Caco-2 (cell line): Measurements from ENCODE around the gene TTC4. TPM values are rescaled to one million over a fixed set of nuclear protein-coding genes. Genes with fewer than 3 reads are reported as not detected.

Experiments
- BruUV-seq: library from RNA; stranded (reverse); fragments of 400-500 nt; replicated peaks from 2 replicates; lab custom pipeline; 2021; lab: Mats Ljungman, UMichigan
- CTCF ChIA-PET: fragments of 300-600 bp; sonication (Branson Sonifier 250); formaldehyde crosslinking; loops from one replicate; lab custom pipeline; 2022; ENCODE audit warnings: antibody characterized with exemption; lab: Charles Lee
- POLR2A ChIA-PET: fragments of 300-600 bp; sonication (Branson Sonifier 250); formaldehyde crosslinking; loops from one replicate; lab custom pipeline; 2022; ENCODE audit warnings: antibody characterized with exemption; lab: Charles Lee
- DNase-seq, 2 experiments: peaks; one replicate each; pipeline versions ENCODE4 v3.0.0 to v3.0.0-alpha.2; 2020 to 2022
- H3K27me3 ChIP-seq: replicated peaks from 2 replicates; pipeline ENCODE4 v1.6.0; 2011; ENCODE audit warnings: low read length; ENCODE audit not compliant: control insufficient read depth, insufficient read depth
- H3K36me3 ChIP-seq: 2 replicates; pipeline ENCODE4 v1.5.1; 2011; ENCODE audit warnings: low read length; ENCODE audit not compliant: control insufficient read depth, insufficient read depth
- H3K4me1 ChIP-seq: fragments of 250-450 bp; sonication (Bioruptor Pico); 2 replicates; pipeline ENCODE4 v1.5.1; 2020; ENCODE audit warnings: mild to moderate bottlenecking
- H3K4me3 ChIP-seq: 2 replicates; pipeline ENCODE4 v1.5.1; 2011; ENCODE audit warnings: low read depth, mild to moderate bottlenecking, control low read depth, low read length
- H3K9me3 ChIP-seq: fragments of 250-450 bp; sonication (Bioruptor Pico); 2 replicates; pipeline ENCODE4 v1.5.1; 2020; ENCODE audit warnings: mild to moderate bottlenecking, moderate library complexity
- H3K27ac Mint-ChIP-seq: one replicate; pipeline ENCODE4 v1.8.0; 2022; ENCODE audit warnings: mixed read lengths; ENCODE audit not compliant: unreplicated experiment
- H3K27me3 Mint-ChIP-seq: one replicate; pipeline ENCODE4 v1.8.0; 2022; ENCODE audit warnings: mixed read lengths; ENCODE audit not compliant: insufficient read depth, unreplicated experiment
- H3K36me3 Mint-ChIP-seq: one replicate; pipeline ENCODE4 v1.8.0; 2022; ENCODE audit warnings: mild to moderate bottlenecking, mixed read lengths; ENCODE audit not compliant: insufficient read depth, unreplicated experiment
- H3K4me1 Mint-ChIP-seq: one replicate; pipeline ENCODE4 v1.8.0; 2022; ENCODE audit warnings: low read depth, mixed read lengths; ENCODE audit not compliant: unreplicated experiment
- H3K4me3 Mint-ChIP-seq: one replicate; pipeline ENCODE4 v1.8.0; 2022; ENCODE audit warnings: mild to moderate bottlenecking, moderate library complexity, mixed read lengths; ENCODE audit not compliant: unreplicated experiment
- H3K9me3 Mint-ChIP-seq: one replicate; pipeline ENCODE4 v1.8.0; 2022; ENCODE audit warnings: mixed read lengths; ENCODE audit not compliant: unreplicated experiment
- intact Hi-C: fragments of 100-400 bp; cut with micrococcal nuclease; formaldehyde crosslinking; loops from one replicate; pipeline ENCODE4 v1.10.0; 2022; ENCODE audit not compliant: unreplicated experiment
- total RNA-seq: library from RNA; stranded (reverse); gene quantifications from 2 replicates; pipeline ENCODE4 v1.2.3, GENCODE V29; 2022
- TF ChIP-seq, protein P1 (sequence below), 2 experiments: fragments of 200-600 bp in 1 of 2; IDR thresholded peaks; 1 replicate in 1 of 2; 2 replicates in 1 of 2; pipeline versions ENCODE4 v1.5.1 to v1.8.0; 2011 to 2022; ENCODE audit warnings: antibody characterized with exemption in 1 of 2, control low read depth in 1 of 2, inconsistent platforms in 1 of 2, low read depth in 1 of 2, low read length in 1 of 2, mild to moderate bottlenecking in 1 of 2, moderate library complexity in 1 of 2; ENCODE audit not compliant: insufficient read depth in 1 of 2, severe bottlenecking in 1 of 2, unreplicated experiment in 1 of 2

TTC4 gene
- total RNA-seq, 1 experiment from 2014 or later: 14.0 TPM

DNA sequence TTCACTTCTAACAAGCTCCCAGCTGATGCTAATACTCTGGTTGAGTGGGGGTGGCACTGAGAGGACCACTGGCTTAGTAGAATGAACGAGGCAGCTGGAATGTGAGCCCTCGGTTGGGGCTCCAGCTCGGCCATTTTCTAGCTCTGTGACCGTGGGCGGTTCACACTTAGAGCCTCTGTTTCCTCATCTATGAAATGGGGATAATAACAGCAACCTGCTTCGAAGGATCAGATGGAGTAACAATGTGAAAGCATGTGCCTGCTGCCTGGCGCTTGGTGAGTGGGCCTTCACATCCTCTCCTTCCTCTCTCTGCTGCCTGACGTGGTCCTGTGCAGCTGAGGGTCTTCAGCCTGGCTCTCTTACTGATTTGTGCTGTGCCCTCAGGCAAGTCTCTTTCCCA, 20.9 kb upstream of the TTC4 start:
- Mint-ChIP-seq H3K4me1 (no peaks in the 10 kb centered on the region), H3K27ac (no peak overlapping the region), H3K4me3 (no peak overlapping the region), H3K27me3 (no peaks in the 10 kb centered on the region), H3K9me3 (no peaks in the 10 kb centered on the region), H3K36me3 (no peaks in the 10 kb centered on the region)
- no TSS peak for BruUV-seq
- CTCF ChIA-PET: no interaction called here
- Histone ChIP-seq H3K36me3 (no peaks in the 10 kb centered on the region), H3K4me1 (no peaks in the 10 kb centered on the region), H3K9me3 (no peaks in the 10 kb centered on the region), H3K4me3 (no peak overlapping the region), H3K27me3 (no peaks in the 10 kb centered on the region)
- intact Hi-C loops: no loop called here
- TF ChIP-seq, protein P1, sequence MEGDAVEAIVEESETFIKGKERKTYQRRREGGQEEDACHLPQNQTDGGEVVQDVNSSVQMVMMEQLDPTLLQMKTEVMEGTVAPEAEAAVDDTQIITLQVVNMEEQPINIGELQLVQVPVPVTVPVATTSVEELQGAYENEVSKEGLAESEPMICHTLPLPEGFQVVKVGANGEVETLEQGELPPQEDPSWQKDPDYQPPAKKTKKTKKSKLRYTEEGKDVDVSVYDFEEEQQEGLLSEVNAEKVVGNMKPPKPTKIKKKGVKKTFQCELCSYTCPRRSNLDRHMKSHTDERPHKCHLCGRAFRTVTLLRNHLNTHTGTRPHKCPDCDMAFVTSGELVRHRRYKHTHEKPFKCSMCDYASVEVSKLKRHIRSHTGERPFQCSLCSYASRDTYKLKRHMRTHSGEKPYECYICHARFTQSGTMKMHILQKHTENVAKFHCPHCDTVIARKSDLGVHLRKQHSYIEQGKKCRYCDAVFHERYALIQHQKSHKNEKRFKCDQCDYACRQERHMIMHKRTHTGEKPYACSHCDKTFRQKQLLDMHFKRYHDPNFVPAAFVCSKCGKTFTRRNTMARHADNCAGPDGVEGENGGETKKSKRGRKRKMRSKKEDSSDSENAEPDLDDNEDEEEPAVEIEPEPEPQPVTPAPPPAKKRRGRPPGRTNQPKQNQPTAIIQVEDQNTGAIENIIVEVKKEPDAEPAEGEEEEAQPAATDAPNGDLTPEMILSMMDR (IDR thresholded peaks at IDR 0.05; ENCODE audit: insufficient read depth in 1 of 2, low read depth in 1 of 2, low read length in 1 of 2, severe bottlenecking in 1 of 2, unreplicated experiment in 1 of 2): no peak
- DNase-seq: no peak
- POLR2A ChIA-PET: no interaction called here

GRCh38 chr1:54695221-54695620, 20.4 kb upstream of the TTC4 start:
- no peaks in the 10 kb centered on the region for H3K36me3 ChIP-seq
- H3K4me1 ChIP-seq: no peaks in the 10 kb centered on the region
- no peaks in the 10 kb centered on the region for H3K27me3 ChIP-seq
- H3K4me1 Mint-ChIP-seq: no peaks in the 10 kb centered on the region
- H3K9me3 ChIP-seq: no peaks in the 10 kb centered on the region
- CTCF ChIA-PET: no interaction called here
- TF ChIP-seq, protein P1 (IDR thresholded peaks at IDR 0.05; ENCODE audit: insufficient read depth in 1 of 2, low read depth in 1 of 2, low read length in 1 of 2, severe bottlenecking in 1 of 2, unreplicated experiment in 1 of 2): no peak
- intact Hi-C loops: no loop called here
- no peaks in the 10 kb centered on the region for H3K9me3 Mint-ChIP-seq
- no peak overlapping the region for H3K4me3 Mint-ChIP-seq
- DNase-seq: no peak
- no peak overlapping the region for H3K4me3 ChIP-seq
- POLR2A ChIA-PET: no interaction called here
- no peaks in the 10 kb centered on the region for H3K27me3 Mint-ChIP-seq
- no peaks in the 10 kb centered on the region for H3K36me3 Mint-ChIP-seq
- BruUV-seq: no TSS peak
- no peak overlapping the region for H3K27ac Mint-ChIP-seq

GRCh38 chr1:54695764-54696163, 19.9 kb upstream of the TTC4 start:
- CTCF ChIA-PET: no interaction called here

More at GRCh38 chr1:54695764-54696163, 19.9 kb upstream of the TTC4 start:
- Mint-ChIP-seq H3K4me3 (no peak overlapping the region), H3K9me3 (no peaks in the 10 kb centered on the region), H3K36me3 (no peaks in the 10 kb centered on the region), H3K27me3 (no peaks in the 10 kb centered on the region), H3K4me1 (no peaks in the 10 kb centered on the region), H3K27ac (no peak overlapping the region)
- TF ChIP-seq, protein P1 (IDR thresholded peaks at IDR 0.05; ENCODE audit: insufficient read depth in 1 of 2, low read depth in 1 of 2, low read length in 1 of 2, severe bottlenecking in 1 of 2, unreplicated experiment in 1 of 2): no peak
- no peaks in the 10 kb centered on the region for H3K36me3 ChIP-seq
- POLR2A ChIA-PET: no interaction called here
- H3K4me3 ChIP-seq: no peak overlapping the region
- no peaks in the 10 kb centered on the region for H3K27me3 ChIP-seq
- BruUV-seq: no TSS peak
- H3K9me3 ChIP-seq: no peaks in the 10 kb centered on the region
- H3K4me1 ChIP-seq: no peaks in the 10 kb centered on the region
- no peak for DNase-seq
- intact Hi-C loops: no loop called here
